Measurements from ENCODE around the gene NHLRC2.

DNA sequence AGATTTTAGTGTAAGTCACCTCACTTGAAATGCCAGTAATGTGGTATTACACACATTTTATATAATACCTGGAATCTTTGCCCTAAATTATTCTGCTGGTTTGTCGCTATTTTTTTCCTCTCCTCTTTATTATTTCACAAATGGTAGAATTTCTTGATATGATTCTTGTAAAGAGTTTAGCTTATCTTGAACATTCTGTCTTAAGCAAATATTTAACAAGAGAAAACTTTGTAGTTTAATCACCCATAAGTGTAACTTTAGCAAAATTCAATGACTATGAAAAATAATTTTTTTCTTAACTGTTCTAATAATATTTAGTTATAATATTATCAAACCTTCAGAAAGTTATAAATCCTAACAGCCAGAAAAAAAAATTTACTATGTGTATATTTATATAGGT lies 56.7 kb downstream of the NHLRC2 start:
- TF ChIP-seq CTCF (IDR thresholded peaks at IDR 0.05) = no peak
- no peak for TF ChIP-seq EZH2 (IDR thresholded peaks at IDR 0.05)

Data from neural progenitor cell (in vitro differentiated cells).